LoVo (cell line): ENCODE results near the gene RDH13.
"Not testable (repeated sequence)": the region's sequence is repeated elsewhere in the genome, so short reads cannot be mapped to it uniquely, and the experiment has no call there.

ENCODE experiments used
- DNase-seq: peaks from one replicate; pipeline ENCODE4 v3.0.0-alpha.2; 2016; ENCODE audit warnings: low spot score

Gene RDH13

GRCh38 chr19:55076321-55076720 lies 13.4 kb upstream of the RDH13 start:
- DNase-seq: no peak

GRCh38 chr19:55075371-55075998 lies 12.5 kb upstream of the RDH13 start, which contains the start of gene EPS8L1:
Gene EPS8L1 (plus strand): TSS chr19:55075869. CDS start chr19:55076445, 576 bp downstream.
- peak; percentile 34 for DNase-seq

GRCh38 chr19:55071913-55072312 lies 9.0 kb upstream of the RDH13 start:
- DNase-seq: no peak

GRCh38 chr19:55071129-55071502 lies 8.2 kb upstream of the RDH13 start:
- peak; percentile 93 for DNase-seq

GRCh38 chr19:55070466-55071128 lies 7.6 kb upstream of the RDH13 start:
- DNase-seq: no peak

GRCh38 chr19:55069865-55070197 lies 6.9 kb upstream of the RDH13 start:
- DNase-seq: no peak

GRCh38 chr19:55068950-55069864 lies 6.3 kb upstream of the RDH13 start:
- DNase-seq: peak; percentile 86

- no peak for DNase-seq
Measured at GRCh38 chr19:55067869-55068268, 4.9 kb upstream of the RDH13 start.

GRCh38 chr19:55066107-55066709 lies 3.3 kb upstream of the RDH13 start:
- DNase-seq: no peak

- DNase-seq: not testable (repeated sequence)
Measured at GRCh38 chr19:55065516-55065915, 2.6 kb upstream of the RDH13 start.

- DNase-seq: no peak
Measured at GRCh38 chr19:55063492-55063843, 520 bp upstream of the RDH13 start.

GRCh38 chr19:55060287-55060686 lies 2.7 kb downstream of the RDH13 start:
- not testable (repeated sequence) for DNase-seq

- DNase-seq: no peak
Measured at GRCh38 chr19:55058781-55059610, 4.0 kb downstream of the RDH13 start.

GRCh38 chr19:55056827-55057226 lies 6.1 kb downstream of the RDH13 start:
- DNase-seq: no peak

- no peak for DNase-seq
Measured at GRCh38 chr19:55053735-55054134, 9.2 kb downstream of the RDH13 start.

GRCh38 chr19:55050749-55051532 lies 12.0 kb downstream of the RDH13 start:
- DNase-seq: no peak

- DNase-seq: no peak
Measured at GRCh38 chr19:55048446-55048845, 14.5 kb downstream of the RDH13 start.

- no peak for DNase-seq
Measured at GRCh38 chr19:55047951-55048350, 15.0 kb downstream of the RDH13 start.

- DNase-seq: no peak
Measured at GRCh38 chr19:55046975-55047622, 15.8 kb downstream of the RDH13 start.
